HG03196 (cell line): ENCODE measurements around the gene NOMO2.
"Not testable (repeated sequence)": the region's sequence is repeated elsewhere in the genome, so short reads cannot be mapped to it uniquely, and the experiment has no call there.

ENCODE experiments used
- ATAC-seq: cut with Tn5 transposase; IDR thresholded peaks from one replicate; pipeline ENCODE4 v1.9.1; 2021; ENCODE audit not compliant: unreplicated experiment

NOMO2 gene

DNA sequence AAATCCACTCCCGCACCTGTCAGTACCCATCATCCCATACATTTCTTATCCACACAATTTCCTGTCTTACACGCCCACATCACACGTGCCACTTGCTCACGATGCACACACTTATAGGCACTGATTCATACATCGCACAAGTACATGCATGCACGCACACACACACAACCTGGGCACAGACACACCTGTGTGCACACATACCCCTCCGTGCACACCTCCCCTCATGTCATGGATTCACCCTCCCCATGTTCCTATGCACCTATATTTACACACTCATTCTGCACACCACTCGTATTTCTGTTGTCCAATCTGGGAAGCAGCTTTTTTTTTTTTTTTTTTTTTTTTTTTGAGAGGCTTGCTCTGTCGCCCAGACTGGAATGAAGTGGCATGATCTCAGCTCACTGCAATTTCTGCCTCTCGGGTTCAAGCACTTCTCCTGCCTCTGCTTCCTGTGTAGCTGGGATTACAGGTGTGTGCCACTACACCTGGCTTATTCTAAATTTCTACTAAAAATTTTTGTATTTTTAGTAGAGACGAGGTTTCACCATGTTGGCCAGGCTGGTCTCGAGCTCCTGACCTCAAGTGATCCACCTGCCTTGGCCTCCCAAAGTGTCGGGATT lies 13.5 kb upstream of the NOMO2 start:
- not testable (repeated sequence) for ATAC-seq

DNA sequence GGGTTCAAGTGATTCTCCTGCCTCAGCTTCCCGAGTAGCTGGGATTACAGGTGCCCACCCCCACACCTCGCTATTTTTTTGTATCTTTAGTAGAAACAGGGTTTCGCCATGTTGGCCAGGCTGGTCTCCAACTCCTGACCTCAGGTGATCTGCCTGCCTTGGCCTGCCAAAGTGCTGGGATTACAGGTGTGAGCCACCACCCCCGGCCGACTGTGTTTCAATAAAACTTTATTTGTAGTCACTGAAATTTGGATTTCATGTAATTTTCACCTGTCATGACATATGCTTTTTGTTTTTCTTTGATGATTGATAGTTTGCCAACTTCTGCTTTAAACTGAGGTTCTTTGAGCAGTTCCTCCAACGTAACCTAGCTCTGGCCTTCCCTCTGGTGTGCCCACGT lies 12.0 kb upstream of the NOMO2 start:
- not testable (repeated sequence) for ATAC-seq

DNA sequence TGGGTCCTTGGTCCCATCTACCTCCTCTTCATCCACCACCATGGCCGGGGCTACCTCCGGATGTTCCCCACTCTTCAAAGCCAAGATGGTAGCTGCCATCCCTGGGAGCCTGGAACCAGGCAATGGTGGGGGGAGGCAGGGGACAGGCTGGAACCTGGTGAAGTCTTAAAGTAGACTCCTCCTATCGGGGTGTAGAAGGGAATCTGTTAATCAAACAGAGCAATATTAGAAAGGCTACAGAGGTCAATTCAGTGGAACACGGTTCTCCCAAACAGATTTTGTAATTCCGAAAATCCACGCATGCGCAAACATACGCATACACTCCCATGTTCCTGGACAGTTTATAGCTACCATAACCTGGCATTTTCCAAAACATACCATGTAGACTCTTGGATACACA lies 11.1 kb upstream of the NOMO2 start:
- not testable (repeated sequence) for ATAC-seq

DNA sequence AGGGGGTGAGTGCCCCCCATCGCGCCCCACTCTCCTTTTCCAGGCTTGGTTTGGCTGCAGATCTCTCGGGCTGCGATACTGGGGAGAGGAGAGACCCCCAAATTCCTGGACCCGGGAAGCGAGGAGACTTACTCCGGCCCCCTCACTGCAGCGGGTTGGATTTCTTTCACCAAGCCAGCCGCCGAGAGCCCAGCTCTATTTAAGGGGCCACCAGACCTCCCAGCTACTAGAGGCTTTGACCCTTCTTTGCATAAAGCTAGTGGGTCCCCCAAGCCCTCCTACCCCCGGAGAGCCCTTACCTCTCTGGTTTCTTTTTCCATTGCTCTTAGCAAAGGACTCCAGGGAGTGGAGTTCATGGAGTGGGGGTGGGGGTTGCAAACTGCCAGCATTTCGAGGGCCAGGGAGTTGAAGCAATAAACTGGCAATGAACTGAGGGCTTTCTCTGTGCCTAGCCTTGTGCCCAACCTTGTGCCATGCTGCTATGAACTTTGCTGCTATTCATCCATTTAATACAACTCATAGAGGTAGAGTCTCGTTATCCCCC lies 9.5 kb upstream of the NOMO2 start:
- not testable (repeated sequence) for ATAC-seq

DNA sequence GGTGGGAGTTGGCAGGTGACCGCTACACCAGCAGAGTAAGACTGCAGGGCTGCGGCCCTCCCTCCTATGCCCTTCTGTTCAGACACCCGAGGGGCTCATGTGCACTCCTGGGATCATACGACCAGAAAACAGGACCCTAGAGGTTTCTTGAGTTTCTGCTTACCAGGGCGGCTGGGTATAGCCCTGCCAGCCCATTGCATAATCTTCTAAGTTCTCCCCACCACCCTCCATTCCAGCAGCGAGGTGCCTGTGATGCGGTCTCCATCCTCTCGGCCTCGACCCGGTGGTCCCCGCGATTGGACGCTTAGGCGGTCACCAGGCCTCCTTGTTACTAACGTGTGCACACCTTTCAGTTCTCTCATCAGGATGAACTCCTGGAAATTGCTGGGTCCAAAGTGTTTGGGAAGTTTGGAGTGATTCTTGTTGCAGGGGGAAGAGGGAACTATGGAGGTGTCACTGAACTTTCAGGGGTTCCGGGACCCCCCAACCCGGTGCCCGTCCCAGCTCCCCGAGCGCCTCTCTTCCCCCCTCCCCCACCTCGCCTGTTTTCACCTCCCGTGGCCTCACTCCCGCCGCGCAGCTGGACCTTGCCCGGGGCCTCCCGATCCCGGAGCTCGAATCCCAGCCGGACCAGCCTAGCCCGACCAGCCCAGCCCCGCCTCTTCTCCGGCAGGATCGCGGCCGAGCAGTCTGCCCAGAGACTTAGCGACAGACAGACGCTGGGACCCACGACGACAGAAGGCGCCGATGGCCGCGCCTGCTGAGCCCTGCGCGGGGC lies 8.8 kb upstream of the NOMO2 start:
- not testable (repeated sequence) for ATAC-seq

DNA sequence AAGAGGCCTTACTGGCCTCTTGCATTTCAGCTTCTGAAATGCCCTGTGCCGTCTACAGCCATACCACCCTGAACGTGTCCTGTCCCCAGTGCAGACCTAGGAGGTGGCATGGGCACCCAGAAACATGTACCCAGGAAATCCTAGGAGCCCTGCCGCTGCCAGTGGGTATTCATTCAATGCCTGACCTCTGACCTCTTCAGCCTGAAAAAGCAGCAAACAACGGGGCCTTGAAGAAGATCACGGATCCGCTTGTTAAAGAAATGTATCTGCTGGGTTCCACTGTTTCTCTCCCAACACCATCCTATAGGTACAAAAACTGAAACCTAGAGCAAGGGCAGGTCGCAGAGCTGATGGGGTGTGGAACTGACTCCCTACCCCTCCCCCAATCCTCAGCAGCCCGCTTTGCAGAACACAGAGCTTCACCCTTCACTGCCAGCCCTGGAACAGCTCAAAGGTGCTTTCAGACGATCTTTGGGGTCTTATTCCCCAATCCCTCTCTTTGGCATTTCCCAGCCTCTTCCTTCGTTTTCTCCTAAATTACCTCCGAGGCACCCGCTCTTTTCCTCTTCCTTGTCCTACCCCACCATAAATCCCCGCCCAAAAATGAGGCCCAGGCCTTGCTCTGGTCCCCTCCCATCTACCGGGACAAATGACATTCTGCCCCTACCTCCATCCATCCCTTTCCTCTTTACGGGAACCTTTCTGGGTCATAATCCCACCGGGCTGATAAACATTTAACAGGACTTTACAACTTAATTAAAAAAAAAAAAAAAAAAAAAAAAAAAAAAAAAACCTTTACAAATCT lies 1.3 kb downstream of the NOMO2 start:
- not testable (repeated sequence) for ATAC-seq

DNA sequence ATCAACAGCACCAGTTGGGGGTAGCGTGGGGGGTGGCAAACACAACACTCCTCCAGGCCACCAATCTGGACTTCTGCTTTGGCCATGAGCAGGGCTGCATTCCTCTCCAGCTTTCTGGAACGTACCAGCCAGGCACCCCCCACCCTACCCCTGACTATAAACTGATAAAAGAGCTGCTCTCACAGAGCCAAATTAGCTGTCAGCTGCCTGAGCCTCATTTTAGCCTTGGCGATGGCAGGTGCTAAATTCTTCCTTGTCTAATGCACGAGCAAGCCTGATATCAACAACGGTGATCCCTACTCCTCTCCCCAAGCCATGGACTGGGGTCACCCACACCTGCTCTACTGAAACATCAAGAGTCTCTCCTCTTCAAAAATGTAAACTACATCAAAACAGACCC lies 8.2 kb downstream of the NOMO2 start:
- not testable (repeated sequence) for ATAC-seq

DNA sequence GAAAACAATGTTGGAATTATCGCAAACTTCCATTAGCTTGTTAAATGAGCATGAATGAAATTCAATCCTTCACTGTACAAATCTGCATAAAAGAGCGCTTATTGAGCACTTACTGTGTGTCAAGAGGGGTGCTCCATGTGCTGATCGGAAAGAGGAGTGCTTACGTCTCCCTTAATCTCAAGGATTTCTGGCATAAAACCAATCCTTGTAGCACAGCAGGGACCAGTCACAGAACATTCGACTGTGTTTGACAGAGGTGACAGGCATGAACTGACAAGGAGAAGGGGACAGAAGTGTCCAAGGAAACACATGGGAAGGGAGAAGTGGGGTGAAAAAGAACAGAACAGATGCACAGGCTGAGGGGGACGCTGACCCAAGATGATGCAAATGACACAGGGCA lies 14.5 kb downstream of the NOMO2 start:
- not testable (repeated sequence) for ATAC-seq

DNA sequence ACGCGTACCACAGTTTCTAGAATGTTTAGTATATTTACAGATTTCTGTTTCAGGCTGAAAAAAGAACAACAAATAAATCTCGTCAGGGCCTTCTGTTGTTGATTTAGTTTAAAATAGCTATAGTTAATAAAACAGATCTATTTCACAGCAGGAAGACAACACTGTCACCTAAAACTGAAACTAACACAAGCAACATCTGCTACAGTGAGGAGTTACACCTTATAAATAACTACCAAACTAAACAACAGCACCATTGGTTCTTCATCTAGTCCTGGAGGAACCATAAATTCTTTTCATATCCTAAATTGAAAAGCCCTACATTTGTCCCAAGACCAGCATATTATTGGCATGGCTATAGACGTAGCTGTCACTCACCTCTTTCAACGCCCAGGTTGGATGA lies 15.0 kb downstream of the NOMO2 start:
- not testable (repeated sequence) for ATAC-seq

DNA sequence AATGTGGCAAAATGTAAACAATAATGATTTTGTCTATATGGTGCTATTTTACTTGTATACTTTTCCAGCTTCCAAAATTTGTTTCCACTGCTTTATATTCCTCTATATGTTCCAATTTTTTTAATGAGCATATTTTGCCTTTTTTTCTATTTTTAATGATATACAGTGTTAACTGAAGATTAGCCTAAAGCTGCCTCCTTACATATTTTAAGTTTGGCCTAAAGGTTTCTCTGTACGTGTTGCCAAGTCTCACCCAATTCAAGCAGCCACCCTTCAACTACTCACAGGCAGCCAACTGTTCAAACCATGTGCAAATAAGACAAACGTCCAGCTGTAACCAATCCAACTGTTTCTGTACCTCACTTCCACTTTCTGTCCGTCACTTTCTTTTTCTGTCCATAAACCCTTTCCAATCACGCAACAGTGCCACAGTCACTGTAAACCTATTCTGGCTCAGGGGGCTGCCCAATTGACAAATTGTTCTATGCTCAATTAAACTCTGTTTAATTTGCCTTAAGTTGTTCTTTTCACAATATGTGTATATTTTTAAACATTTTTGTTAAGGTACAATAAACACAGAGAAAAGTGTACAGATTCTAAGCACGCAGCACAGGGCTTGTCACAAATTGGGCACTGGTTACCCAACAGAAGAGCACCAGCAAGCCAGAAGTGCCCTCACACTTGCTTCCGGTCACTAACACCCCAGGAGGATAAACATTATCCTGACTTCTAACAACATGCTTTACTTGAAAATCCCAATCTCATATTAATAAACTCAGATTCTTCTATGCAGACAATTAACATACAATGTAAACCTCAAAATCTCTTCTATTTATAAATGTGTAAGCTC lies 17.4 kb downstream of the NOMO2 start:
- not testable (repeated sequence) for ATAC-seq

DNA sequence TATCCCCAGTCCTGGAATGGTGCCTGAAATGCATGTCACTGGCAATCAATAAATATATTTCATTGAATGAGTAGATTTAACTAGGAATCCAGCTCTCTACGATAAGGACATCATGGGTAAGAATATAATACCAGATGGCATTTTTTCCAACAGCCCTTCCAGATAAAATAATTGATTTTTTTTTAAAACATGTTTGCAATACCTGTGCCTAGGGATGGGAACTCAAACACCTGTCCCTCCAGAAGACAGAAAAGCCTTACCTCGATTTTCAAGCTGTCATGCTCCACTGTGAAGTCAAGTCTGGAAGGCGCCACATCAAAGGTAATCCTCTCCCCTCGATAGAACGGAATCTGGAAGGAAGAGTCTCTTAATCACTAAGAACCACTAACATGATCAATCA lies 20.0 kb downstream of the NOMO2 start:
- not testable (repeated sequence) for ATAC-seq

DNA sequence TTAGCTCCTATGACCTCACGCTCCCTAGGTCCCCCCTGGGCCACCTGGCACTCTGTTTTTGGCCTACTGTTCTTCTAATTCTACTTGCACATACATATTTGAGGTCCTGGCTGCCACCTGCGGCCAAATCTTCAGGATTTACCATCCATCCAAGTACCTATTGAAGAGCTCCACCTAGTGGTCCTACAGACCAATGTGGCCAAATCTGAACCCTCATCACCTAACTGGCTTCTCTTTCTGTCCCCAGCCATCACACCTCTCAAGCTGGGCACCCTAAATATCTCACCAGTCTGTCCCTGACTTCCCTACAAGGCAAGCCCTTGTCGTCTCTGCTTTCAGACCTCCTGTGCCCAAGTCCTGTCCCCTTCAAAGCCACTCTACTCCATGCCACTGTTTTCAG lies 24.9 kb downstream of the NOMO2 start:
- not testable (repeated sequence) for ATAC-seq

DNA sequence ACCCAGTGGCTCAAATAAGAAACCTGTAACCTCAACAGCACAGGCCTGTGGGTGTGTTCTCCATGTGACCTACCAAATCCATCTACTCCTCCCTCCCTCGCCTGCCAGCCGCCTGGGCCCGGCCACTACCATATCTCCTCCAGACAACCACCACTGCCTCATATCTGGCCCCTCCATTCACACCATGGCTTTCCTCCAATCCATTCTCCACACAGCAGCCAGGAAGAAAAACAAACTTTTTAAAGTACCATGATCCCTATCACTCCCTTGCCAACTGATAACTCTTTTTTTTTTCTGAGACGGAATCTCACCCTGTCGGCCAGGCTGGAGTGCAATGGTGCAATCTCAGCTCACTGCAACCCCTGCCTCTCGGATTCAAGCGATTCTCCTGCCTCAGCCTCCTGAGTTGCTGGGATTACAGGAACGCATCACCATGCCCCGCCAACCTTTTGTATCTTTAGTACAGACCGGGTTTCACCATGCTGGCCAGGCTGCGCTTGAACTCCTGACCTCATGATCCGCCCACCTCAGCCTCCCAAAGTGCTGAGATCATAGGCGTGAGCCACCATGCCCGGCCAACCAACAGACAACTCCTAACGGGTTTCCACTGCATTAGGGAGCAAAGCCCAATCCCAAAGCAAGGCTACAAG lies 26.3 kb downstream of the NOMO2 start:
- not testable (repeated sequence) for ATAC-seq

DNA sequence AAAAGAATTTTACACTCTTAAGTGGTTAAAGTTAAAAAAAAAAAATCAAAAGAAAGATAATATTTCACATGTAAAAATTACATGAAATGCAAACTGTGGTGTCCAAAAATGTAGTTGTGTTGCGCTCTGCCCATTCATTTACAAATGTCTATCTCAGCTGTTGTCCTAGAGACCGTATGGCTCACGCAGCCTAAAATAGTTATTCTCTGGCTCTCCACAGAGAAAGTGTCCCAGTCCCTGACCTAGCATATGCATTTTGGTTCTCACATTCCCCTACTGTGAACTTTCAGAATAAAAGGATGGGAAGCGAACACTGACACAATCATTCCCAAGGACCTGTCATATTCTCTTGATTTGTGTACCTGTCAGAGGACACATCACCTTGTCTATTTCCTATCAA lies 27.6 kb downstream of the NOMO2 start:
- not testable (repeated sequence) for ATAC-seq

DNA sequence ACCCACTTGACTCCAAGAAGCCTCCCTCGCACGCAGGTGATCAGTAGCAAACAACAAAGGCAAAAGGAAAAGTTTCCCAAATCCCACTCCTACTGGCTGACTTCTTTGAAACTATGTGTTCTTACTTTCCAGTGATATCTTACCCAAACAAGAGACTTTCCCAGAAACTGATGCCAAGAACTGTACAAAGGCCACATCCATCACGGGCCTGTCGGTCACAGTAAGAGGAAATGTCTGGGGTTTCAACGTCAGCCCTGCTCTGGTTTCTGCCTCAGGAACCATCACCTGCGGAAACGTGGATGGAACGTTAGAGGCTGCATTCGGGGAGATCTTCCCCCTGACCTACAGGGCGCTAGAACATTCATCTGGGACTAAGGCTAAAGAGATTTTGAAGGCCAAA lies 30.6 kb downstream of the NOMO2 start:
- not testable (repeated sequence) for ATAC-seq

DNA sequence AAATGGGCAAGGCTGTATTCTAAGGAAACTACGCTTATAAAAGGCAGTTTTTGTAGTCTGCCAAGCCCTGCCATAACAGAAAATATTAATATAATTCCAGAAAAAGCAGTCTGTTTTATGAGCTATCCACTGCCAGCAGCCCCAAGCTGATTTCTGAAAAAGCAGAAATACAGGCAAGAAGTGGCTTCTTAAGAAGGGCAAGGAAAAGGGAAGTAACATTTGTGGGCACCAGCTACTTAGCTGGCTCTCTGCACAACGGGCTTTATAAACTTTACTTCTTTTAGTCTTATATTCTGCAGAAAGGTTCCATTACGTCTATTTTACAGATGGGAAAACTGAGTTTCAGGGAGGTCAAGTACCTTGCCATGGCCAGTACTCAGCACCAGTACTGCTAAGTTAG lies 31.6 kb downstream of the NOMO2 start:
- not testable (repeated sequence) for ATAC-seq

DNA sequence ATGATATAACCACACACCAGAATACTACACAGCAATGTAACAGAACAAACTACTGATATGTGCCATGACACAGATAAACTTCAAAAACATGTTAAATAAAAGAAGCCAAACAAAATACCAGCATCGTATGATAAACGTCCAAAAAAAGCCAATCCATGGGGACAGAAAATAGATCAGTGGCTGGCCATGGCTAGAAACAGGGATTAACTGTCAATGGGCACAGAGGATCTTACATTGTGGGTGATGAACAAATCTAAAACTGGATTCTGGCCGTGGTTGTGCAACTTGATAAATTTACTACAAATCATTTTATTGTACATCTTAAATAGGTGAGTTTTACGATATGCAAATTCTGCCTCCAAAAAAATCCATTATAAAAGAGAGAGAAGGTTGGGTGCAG lies 35.4 kb downstream of the NOMO2 start:
- ATAC-seq: not testable (repeated sequence)

DNA sequence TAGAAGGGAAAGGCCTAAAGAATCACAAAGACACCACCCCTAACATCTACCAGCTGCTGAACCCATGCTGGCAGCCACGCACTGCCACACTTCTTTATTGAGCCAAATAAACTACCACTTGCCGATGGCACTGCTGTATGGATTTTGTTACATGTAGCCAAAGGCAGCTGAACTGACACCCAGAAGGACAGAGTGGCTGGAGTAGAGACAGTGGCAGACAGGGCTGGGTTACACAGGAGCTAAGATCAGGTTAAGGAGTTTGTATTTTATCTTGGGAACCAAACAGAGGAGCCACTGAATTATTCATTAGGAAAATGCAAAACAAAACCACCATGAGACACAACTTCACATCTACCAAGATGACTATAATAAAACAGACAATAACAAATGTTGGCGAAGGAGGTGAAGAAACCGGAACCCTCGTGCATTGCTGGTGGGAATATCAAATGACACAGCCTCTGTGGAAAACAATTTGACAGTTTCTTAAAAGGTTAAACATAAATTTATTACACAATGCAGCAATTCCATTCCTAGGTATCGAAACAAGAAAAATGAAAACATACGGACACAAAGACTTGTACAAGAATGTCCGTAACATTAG lies 35.9 kb downstream of the NOMO2 start:
- not testable (repeated sequence) for ATAC-seq

DNA sequence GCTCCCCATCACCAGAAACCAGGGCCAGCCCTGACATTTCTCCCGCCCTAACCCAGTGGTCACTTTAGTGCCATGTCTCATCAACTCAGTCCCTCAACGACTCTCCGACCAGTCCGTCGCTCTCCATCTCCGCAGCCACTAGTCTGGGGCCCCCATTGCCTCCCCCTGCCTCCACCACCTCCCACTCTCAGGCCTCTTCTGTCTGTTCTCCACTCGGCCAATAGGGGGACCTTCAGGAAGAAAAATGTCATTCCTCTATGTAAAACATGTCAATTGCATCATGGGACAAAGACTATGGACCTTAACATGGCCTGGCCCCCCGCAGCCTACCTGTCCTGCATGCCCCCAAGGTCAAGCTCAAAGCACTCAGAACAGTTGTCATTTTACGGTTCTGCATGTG lies 39.3 kb downstream of the NOMO2 start:
- ATAC-seq: not testable (repeated sequence)
